HG03439 (cell line): ENCODE measurements around the gene UVRAG.

Experiments
- ATAC-seq: cut with Tn5 transposase; IDR thresholded peaks from one replicate; pipeline ENCODE4 v1.9.1; 2021; ENCODE audit warnings: mild to moderate bottlenecking, moderate library complexity; ENCODE audit not compliant: unreplicated experiment

UVRAG gene

GRCh38 chr11:75802913-75803820 lies 11.8 kb upstream of the UVRAG start:
- peak; percentile 60 for ATAC-seq

GRCh38 chr11:75809111-75809510 lies 5.9 kb upstream of the UVRAG start:
- ATAC-seq = no peak

GRCh38 chr11:75809991-75810390 lies 5.0 kb upstream of the UVRAG start:
- no peak for ATAC-seq

- peak; percentile 19 for ATAC-seq
Measured at GRCh38 chr11:75810637-75811390, 4.2 kb upstream of the UVRAG start.

GRCh38 chr11:75811485-75811884 lies 3.5 kb upstream of the UVRAG start:
- ATAC-seq = no peak

- no peak for ATAC-seq
Measured at GRCh38 chr11:75812542-75813040, 2.4 kb upstream of the UVRAG start.

- ATAC-seq = no peak
Measured at GRCh38 chr11:75813124-75813523, 1.9 kb upstream of the UVRAG start.

- ATAC-seq = no peak
Measured at GRCh38 chr11:75813622-75814039, 1.4 kb upstream of the UVRAG start.

- peak; percentile 21 for ATAC-seq
Measured at GRCh38 chr11:75814363-75814676, 690 bp upstream of the UVRAG start.

- peak; percentile 21 for ATAC-seq
Measured at GRCh38 chr11:75815345-75816168, 547 bp downstream of the UVRAG start.

GRCh38 chr11:75816561-75817239 lies 1.7 kb downstream of the UVRAG start:
- no peak for ATAC-seq

- ATAC-seq = no peak
Measured at GRCh38 chr11:75820645-75821044, 5.6 kb downstream of the UVRAG start.

GRCh38 chr11:75821202-75821601 lies 6.2 kb downstream of the UVRAG start:
- ATAC-seq = no peak

- no peak for ATAC-seq
Measured at GRCh38 chr11:75822541-75822940, 7.5 kb downstream of the UVRAG start.

- ATAC-seq = no peak
Measured at GRCh38 chr11:75823415-75823814, 8.4 kb downstream of the UVRAG start.

- peak; percentile 7 for ATAC-seq
Measured at GRCh38 chr11:75823946-75824345, 8.9 kb downstream of the UVRAG start.

GRCh38 chr11:75826461-75827230 lies 11.6 kb downstream of the UVRAG start:
- ATAC-seq = no peak

GRCh38 chr11:75827562-75827961 lies 12.6 kb downstream of the UVRAG start:
- ATAC-seq = no peak

GRCh38 chr11:75831915-75832502 lies 17.0 kb downstream of the UVRAG start:
- ATAC-seq = no peak
